ENCODE results near the gene UQCR10.

The UQCR10 gene

DNA sequence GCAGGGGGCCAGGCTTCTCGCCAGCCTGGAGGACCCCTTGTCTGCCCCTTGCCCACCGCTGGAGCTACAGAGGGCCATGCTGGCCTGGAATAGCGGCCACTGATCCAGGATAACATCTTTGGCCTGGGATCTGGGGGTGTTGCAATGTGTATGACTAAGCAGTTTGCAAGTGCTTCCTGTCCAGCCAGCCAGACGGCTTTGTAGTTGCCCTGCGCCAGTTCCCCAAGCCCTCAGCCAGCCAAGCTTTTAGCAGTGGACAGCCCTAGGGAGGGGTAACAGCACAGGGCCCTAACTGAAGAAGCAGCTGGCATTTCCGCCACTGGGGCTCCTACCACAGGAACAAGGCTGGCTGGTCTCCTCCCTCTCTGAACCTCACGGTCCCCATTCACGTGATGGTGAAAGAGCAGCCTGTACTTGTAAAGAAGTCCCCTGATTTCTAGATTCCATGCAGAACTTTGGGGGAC lies 32.1 kb downstream of the UQCR10 start:
- DNase-seq: no peak

GRCh38 chr22:29801153-29801552 lies 34.0 kb downstream of the UQCR10 start:
- no peak for DNase-seq

DNA sequence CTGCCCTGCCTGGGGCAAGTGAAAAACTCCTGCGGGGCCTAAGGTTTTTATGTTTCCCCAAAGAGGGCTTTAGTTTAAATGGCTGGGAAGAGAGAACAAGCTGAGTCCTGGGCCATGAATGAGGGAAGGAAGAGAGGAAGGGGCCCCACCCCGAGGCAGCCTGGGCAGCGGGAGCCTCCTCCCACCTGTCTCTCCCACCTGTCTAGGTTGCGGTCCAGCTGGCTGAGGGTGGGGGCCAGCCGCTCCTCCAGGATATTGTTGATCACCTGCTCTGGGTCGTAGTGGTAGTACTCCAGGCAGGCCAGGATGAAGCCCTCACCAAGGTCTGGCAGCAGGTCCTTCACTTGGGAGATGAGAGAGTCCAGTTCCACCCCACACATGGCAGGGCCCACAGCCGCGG lies 34.6 kb downstream of the UQCR10 start:
- no peak for DNase-seq

DNA sequence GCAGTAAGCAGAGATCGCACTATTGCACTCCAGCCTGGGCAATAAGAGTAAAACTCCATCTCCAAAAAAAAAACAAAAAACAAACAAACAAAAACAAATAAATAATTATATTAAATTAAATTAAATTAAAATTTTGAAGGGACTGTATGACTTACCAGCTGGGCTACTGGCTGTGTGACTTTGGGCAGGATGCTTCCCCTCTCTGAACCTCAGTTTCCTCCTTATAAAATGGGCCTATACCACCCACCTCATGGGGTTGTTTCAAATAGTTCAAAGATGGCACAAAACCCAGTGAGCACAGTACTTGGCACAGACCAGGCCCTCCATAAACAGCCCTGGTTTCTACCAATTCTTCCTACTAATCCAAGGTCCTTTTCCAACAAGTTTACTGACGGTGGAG lies 36.0 kb downstream of the UQCR10 start:
- no peak for DNase-seq

GRCh38 chr22:29804985-29805384 lies 37.8 kb downstream of the UQCR10 start:
- DNase-seq: no peak

DNA sequence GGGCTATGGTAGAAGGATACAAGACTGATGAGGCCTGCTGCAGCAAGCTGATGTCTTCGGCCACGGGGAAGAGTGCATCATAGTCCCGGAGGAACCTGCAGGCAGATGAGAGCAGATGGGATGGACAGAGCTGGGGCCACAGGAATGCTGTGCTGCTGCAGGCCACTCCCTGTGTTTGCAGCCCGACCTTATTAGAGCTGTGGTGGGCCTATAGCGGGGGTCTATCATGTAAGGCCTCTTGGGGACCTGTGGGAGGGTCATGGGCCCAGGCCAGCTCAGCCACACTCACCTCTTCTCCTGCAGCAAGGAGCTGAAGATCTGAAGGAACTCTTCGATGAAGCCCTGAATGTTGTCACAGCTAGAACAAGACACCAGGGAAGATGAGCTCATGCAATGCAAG lies 39.0 kb downstream of the UQCR10 start:
- no peak for DNase-seq

GRCh38 chr22:29810216-29810615 lies 43.0 kb downstream of the UQCR10 start:
- DNase-seq: no peak

DNA sequence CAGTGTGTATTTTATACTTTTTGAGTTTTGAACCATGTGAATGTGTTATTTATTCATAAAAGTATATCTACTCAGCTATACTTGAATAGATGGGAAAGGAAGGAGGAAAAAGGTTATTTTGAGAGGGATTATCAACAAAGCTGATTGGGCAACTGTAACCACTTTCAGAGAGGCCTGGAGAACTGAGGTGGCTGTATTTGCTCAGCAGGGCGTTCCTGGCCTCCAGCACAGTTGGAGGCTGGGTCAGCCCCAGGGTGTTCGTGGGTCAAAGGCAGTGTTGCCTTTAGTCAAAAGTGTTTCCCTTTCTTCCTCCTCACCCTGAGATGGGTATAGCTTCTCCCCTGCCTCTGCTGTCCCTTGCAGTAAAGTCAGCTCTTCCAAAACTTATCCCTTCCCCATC lies 44.2 kb downstream of the UQCR10 start:
- no peak for DNase-seq

DNA sequence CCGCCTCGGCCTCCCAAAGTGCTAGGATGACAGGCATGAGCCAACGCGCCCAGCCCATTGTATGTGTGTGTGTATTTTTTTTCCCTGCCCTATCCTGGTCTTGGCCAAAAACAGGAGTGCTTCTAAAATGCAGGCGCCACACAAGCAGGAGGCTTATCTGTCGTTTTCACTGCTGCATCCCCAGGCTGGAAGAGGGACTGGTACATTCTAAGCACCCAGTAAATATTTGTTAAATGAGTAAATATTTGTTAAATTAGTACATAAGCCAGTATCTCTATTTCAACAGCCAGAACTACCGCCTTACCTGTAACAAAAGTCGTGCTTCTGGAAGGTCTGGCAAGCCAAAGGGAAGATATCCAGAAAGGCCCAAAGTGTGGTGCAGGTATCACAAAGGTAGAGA lies 46.0 kb downstream of the UQCR10 start:
- DNase-seq: no peak

GRCh38 chr22:29813563-29813962 lies 46.4 kb downstream of the UQCR10 start:
- no peak for DNase-seq

DNA sequence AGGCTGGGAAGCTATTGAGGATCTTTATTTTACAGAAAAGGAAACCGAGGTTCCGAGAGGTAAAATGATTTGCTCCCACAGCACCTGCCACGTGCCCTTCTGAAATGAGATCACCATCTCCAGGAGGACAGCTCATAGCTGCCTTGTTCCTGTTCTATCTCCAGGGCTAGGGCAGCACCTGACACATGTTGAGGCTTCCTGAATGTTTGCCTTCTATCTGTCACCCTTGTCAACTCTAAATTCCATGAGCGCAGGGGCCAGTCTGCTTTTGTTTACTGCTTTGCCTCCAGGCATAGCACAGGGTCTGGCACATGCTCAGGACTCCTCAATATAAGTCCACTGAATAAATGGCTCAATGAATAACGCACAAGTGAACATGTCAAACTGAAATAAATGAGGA lies 46.8 kb downstream of the UQCR10 start:
- no peak for DNase-seq

DNA sequence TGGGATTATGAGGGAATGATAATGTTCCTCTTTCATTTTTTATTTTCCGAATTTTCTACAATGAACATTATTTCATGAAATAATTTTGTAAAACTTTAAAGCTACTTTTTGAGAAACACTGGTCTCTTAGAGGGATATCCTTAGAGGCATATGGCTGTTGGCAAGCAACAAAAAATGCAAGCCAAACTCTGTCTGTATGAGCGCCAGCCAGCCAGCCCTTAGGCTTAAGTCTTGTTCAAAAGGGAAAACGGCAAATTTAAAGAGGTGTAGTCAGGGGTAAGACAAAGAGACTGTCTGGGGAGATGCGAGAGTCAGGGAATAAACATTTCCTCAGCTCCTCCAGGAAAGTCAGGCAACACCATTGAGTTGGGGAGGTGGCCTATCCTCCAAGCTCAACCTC lies 48.4 kb downstream of the UQCR10 start:
- no peak for DNase-seq

GRCh38 chr22:29816128-29816527 lies 49.0 kb downstream of the UQCR10 start:
- no peak for DNase-seq

DNA sequence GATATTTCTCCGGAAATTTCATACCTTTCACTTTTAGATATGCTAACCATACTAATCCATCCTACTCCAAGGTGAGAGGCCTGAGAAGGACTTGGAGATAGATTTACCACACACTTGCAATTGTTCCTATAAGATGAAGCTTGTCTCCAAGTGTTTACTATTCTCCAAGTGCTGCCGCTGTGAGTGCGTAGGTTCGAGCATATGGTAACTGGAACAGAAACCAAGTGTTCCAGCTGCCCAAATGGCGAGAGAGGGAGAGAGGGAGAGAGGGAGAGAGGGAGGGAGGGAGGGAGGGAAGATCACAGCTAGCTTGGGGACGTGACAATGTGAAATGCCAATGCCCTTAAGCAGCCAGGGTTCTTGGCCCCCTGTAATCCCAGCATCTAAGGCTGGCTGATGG lies 49.4 kb downstream of the UQCR10 start:
- DNase-seq: no peak

- no peak for DNase-seq
These were observed 49.8 kb downstream of the UQCR10 start for GRCh38 chr22:29816980-29817379.

DNA sequence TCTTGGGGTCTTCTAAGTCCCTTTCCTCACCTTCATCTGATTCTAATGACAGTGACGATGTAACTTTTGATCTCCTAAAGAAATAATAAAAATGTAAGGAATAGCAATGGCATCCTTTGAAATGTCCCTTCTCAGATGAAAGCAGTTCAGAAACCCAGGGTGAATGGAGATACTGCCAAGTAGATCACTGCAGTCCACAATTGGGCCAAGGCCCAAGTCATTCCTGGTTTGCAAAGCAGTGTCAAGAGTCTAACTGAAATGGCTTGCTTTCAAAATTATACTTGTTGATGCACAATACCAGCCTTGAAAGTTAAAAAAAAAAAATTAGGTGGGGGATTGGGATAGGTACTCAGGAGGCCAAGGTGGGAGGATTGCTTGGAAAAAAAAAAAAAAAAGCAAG lies 50.6 kb downstream of the UQCR10 start:
- DNase-seq: no peak

- no peak for DNase-seq
These were observed 52.3 kb downstream of the UQCR10 start for GRCh38 chr22:29819501-29819900.

Data from stimulated activated CD4-positive, alpha-beta T cell treated with anti-CD3 and anti-CD28 coated beads, Interleukin-4, amount 100 ng/mL, for 24 hours (primary cell).